NCI-H1436 (cell line): ENCODE measurements around the gene MFSD6.
"Not testable (repeated sequence)": the region's sequence is repeated elsewhere in the genome, so short reads cannot be mapped to it uniquely, and the experiment has no call there.

Experiments
- DNase-seq: peaks from one replicate; lab custom pipeline; 2025; lab: John Stamatoyannopoulos, UW

Gene MFSD6

DNA sequence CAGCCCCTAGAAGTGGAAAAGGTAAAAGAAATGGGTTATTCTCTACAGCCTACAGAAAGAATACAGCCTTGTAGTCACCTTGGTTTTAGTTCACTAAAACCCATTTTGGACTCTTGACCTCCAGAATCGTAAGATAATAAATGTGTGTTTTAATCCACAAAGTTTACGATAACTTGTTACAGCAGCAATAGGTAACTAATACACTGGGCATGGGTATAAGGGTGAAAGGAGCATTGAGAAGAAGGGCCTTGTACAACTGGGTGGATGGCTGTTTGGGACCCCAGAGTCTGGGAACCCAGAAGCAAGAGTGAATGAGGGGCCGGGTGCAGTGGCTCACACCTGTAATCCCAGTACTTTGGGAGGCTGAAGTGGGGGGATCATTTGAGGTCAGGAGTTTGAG lies 2.2 kb upstream of the MFSD6 start:
- no peak for DNase-seq

DNA sequence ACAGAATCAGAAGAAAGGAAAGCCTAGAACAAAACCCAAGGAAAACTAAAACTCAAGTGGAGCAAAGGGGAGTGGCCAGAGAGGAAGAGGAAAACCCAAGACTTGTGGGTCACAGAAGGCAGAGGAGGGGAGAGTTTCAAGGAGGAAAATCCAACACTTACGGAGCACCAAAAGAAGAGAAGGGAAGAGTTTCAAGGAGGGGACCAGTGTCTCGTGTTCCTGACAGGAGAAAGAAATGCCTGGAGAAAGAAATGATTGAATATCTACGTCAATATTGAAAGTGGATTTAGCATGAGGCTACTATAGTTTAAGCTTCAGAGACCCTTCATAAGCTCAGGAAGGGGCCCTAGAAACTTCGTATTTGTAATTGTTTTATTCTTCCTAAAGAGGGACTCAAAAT lies 1.4 kb upstream of the MFSD6 start:
- DNase-seq: no peak

DNA sequence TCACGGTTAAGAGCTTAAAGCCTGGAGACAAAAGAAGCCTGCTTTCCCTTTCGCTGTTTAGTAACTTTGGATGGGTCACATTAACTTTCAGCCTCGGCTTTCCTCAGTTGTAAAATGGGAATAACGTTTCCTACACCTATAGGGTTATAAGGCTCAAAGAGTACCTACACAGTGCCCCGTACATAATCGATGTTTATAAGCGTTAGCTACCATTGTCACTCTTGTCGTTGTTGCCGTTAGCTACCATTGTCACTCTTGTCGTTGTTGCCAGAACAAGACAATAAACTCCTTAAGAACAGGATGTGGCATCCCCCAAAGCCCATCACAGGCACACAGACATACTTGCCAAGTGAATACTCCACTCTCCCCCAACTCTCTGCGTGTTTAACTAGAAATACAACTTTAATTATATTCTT lies 901 bp upstream of the MFSD6 start:
- DNase-seq: peak; percentile 43

DNA sequence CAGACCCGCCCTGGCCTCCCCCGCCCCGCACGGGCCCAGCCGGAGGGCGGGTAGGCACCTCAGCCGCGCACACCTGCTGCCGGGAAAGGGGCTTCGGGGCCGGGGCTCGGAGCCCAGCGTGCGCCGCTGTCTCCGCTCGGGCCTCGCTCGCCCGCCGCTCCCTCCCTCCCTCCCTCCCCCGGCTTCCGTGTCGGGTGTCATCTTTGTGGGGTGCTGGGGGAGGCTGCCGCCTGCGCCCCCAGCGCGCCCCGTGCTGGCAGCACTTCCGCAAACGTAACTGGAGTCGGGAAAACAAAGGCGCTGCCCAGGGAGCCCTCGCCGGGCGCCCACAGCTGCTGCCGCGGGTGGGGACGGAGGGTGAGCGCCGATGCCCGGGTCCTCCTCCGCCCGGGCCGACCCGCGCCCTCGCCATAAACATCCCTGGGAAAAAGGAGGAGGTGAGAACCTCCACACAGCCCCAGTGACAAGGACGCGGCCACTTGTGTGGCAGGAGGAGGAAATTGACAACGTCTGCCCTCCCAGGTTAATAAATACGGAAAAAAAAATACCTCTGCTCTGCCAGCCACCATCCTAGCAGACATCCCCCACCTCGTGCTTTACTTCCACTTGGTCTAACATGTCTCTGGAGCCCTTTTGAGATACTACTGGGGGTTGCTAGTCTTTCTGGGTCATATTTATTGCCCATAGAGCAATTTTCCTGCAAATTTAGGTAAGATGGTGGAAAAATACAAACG lies 550 bp downstream of the MFSD6 start:
- peak; percentile 42 for DNase-seq

DNA sequence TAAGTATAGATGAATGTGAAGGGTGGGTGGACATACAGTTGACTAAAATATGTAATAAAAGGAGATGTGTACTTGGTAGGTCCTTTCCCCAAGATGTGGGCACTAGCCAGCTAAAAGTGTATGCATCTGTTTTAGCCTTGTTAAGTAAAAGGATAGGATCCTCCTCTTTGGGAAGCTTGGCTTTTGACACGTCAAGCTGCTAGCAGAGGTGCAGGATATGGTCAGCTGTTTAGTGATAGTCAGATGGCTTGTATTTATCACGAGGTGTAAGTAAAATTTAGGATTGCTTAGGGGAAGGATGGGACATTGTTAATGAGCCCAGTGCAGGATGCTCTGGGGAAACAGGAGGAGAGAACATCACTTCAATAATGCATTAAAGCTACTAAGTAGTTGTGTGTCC lies 1.5 kb downstream of the MFSD6 start:
- no peak for DNase-seq

DNA sequence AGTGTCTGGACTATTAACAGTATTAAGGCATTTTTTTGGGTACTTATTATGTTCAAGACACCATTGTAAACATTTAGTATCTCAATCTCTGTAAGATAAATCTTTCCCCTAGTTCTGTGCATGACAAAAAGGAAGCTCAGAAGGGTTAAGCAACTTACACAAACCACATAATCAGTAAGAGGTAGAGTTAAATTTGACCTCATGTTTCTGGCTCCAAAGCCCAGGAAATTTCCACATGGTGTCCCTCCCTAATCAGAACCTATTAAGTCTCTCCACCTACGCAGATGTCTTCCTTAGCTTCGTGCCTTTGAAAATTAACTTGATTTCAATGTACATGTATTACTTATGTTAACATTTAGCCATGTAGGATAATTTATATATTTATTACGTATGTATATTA lies 2.0 kb downstream of the MFSD6 start:
- DNase-seq: no peak

DNA sequence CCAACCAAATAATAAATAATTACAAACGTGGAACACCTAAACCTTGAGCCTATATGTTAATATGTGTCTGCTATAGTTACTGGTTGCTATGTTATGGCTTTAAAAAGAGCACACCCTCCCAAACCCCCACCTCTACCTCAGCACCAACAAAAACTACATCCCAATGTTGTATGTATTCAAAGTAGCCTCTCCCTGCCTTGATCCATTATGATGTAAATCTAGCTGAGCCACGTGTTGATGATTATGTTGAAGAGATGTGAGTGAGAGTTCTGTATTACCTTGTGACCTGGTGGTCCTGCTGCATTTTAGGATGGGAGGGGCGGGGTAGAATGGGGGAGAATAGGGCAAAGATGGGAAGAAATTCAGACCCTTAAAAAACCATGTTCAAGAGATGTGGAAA lies 4.8 kb downstream of the MFSD6 start:
- no peak for DNase-seq

DNA sequence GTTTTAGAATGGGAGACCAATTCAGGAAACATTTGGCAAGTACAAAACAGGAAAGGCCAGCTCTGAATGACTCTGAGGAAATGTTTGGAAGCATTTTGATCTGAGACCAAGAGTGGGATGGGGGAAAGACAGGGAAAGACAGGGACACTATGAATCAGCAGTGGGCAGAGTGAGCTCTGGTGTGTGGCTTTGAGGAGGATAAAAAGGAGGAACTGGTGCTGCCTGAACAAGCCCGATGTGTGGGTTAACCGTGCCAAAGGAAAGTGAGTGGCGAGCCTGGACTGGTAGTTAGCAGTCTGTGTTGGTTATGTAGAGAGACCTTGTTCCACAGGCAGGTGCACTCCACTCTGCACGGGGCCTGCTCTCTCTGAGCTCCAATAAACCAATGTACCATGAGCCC lies 5.3 kb downstream of the MFSD6 start:
- DNase-seq: no peak

DNA sequence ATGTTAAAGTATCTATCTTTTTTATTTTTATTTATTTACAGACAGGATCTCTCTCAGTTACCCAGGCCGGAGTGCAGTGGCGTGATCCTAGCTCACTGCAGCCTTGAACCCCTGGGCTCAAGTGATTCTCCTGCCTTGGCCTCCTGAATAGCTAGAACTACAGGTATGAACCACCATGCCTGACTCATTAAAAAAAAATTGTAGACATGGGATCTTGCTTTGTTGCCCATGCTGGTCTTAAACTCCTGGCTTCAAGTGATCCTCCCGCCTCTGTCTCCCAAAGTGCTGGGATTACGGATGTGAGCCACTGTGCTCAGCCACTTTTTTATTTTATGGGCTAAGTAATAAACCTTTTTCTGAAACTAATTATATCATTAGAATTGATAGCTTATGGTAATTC lies 7.1 kb downstream of the MFSD6 start:
- DNase-seq: no peak

DNA sequence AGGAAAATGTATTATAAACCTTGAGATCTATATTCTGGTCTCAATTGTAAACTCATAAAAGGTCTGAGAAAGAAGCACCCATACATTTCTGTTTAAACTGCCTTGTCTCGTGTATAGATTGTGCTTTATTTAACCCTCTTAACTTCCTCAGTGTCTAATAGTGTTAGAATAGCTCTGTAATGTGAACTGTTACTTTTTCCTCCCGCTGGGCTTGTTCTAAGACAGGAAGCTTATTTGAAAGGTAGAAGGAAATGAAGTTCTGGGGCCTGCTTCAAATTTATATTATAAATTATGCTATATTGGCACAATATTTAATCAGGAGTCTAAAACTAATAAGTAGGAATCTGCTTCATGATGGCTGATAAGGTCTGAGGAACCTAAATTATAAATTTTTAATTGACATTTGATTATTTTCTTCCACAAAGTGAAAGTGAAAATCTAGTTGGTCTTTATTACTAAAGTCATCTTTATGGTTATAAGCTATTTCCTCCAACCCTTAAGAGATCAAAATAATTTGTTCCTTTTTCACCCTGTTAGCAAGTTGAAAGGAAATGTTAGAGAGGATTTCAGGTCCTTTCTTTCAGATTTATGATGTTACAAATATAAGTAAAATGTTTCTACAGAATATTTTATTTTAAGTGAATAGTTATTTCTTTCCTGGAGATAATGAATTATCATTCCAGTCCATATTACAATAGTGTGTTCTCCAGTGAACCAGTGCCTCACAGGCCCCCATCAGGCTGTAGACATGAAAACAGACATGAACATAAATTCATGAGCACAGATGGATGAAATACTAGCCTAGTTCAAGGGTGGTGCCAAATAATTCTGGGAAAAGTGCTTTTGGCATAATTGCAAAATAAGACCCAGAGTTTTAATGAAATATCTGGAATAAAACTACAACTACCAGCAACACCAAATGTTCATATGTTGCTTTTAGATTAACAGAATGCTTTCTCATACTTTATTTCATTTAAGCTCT lies 7.9 kb downstream of the MFSD6 start:
- DNase-seq: no peak

DNA sequence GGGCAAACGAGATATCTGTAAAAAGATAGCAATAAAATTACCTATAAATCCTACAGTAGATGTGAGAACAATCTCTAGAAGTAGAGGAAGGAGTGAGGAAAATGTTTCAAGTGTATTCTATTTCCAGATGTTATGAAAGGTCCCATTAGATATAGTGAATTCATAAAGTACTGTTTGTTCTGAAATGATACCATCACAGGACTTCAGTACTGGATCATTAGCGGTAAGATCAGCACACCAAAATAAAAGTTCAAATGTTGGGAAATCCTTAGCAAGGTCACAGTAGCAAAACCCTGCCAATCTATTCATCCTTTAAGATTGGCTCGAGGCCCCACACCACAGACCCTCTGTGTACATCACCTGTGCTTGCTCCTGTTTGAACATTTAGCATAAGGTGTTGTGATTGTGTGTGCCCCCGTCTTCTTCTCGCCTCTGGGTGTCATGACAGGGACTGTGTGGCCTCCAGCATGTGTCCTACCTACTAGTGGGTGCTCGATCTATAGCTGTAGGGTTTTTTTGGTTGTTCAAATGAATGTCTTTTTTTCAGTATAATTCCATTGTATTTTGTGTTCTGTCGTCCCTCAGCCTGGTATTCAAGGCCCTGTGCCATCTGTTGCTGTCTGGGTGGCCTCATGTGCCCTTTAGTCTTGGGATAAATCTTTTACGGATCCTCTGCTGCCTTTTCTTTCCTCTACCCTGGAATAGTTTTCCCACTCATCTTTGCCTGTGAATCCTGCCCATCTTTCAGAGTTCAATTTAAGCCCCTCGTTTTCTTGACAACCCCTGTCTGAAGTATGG lies 9.1 kb downstream of the MFSD6 start:
- no peak for DNase-seq

DNA sequence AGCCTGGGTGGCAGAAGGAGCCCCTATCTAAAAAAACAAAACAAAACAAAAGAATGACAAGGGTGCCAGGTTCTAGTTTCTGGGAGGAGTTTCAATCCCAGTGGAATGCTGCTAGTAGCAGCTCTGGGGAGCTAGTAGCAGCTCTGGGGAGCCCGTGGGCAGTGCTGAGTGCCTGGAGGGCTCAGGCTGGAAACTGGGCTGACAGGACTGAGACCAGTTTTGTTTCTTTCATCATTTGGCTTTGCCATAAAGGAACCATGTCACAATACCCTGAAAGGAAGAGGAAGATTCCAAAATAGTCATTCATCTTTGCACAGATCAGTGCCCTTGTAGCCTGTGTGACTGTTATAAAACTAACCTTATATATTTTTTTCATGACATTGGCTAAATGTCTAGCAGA lies 10.6 kb downstream of the MFSD6 start:
- no peak for DNase-seq

DNA sequence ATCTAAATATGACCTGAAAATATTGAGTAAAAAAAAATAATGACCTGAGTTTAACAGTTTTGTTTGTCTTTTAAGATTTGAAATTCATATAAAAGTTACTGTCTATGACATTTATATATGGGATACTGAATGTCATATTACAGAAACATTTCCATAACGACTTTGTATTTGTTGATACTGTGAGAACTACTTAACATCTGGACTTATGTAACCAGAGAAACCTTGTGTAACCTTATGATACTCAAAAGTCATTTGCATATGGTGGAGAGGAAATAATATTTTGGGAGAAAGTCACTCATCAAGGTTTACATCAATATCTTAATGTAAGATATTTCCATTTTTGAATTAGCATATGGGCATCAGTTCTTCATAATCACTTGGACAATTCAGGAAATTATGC lies 12.6 kb downstream of the MFSD6 start:
- DNase-seq: no peak

DNA sequence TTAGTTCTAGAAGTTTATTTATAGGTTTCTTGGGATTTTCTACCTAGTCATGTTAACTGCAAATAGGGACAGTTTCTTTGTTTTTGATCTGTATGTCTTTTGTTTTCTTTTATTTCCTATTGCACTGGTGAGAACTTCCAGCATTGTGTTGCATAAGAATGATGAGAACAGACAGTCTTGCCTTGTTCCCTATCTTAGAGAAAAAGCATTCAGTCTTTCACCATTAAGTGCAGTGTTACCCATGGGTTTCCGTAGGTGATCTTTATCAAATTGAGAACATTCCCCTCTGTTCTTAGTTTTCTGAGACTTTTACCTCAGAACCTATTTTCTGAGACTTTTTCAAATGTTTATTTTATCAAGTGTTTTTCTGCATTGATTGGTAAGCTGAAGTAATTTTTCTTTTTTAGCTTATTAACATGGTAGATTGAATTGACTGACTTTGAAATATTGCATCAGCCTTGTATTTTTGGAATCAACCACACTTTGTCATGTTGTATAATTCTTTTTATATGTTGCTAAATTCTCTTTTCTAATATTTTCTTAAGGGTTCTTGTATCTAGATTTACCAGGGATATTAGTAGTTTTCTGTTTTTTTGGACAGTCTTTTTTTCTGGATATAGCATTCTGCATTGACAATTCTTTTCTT lies 17.2 kb downstream of the MFSD6 start:
- DNase-seq: no peak

DNA sequence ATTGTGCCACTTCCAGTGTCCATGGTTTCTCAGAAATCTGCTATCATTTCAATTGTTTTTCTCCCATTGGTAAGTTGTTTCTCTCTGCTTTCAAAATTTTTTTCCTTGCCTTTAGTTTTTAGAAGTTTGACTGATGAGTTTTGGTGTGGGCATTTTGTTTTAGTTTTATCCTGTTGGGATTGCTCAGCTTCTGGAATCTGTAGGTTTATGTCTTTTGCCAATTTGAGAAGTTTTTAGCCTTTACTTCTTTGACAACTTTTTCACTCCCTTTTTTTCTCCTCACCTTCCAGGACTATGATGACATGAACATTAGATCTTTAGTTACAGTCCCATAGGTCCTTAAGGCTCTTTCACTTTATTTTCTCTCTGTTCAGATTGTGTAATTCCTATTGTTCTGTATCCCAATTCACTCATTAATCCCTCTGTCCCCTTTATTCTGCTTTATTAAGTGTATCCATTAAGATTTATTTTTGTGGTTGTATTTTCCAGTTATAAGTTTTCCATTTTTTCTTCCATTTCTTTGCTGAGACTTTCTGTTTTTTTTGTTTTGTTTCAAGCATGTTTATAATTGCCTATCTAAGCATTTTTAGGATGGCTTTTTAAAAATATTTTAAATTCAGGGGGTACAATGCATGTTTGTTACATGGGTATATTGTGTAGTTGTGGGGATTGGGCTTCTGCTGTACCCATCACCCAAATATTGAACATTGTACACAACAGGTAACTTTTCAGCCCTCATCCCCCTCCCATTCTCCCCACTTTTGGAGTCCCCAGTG lies 17.9 kb downstream of the MFSD6 start:
- DNase-seq: no peak

DNA sequence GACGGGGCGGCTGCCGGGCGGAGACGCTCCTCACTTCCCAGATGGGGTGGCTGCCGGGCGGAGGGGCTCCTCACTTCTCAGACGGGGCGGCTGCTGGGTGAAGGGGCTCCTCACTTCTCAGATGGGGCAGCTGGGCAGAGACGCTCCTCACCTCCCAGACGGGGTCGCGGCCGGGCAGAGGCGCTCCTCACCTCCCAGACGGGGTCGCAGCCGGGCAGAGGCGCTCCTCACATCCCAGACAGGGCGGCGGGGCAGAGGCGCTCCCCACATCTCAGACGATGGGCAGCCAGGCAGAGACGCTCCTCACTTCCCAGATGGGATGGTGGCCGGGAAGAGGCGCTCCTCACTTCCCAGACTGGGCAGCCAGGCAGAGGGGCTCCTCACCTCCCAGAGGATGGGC lies 22.7 kb downstream of the MFSD6 start:
- DNase-seq: not testable (repeated sequence)

DNA sequence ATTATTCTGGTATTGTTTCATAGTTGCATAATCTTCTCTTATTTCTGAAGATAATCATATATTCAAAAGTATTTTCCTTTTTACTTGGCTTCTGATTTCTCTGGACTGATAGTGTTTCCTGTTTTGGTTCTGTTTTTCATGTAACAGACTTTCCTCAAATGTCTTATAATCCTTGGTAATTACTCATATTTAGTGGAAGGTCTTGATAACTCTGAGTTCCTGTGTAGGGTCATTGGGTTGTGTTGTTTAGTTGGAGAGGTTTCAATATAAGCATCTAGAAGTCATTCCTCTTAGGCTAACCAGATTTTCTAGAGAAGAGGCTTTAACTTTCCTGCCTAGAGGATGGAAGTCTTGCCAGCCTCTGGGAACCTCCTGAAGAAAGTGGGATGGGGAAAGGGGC lies 23.8 kb downstream of the MFSD6 start:
- DNase-seq: no peak

DNA sequence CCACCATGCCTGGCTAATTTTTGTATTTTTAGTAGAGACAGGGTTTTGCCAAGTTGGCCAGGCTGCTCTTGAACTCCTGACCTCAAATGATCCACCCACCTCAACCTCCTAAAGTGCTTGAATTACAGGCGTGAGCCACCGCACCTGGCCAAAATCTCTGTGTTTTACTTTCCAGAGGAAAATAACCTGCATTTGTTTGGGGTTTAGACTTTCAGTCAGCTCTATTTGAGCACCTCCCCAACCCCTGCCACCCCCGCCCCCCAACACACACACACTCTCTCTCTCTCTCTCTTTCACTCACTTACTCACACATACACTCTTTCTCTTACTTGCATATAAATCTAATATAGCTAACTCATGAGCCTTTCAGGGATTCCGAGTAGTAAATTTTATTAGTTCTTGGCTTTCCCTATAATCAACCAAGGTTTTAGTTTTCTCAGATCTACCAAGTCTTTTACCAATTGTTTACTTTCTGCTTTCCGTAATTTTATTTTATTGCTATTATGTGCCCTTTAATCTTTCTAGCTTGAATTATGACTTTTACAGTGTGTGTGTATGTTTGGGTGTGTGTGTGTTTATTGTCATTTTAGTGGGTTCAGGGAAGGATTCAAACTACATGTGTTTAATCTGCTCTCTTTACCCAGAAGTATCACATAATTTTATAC lies 24.5 kb downstream of the MFSD6 start:
- DNase-seq: no peak

DNA sequence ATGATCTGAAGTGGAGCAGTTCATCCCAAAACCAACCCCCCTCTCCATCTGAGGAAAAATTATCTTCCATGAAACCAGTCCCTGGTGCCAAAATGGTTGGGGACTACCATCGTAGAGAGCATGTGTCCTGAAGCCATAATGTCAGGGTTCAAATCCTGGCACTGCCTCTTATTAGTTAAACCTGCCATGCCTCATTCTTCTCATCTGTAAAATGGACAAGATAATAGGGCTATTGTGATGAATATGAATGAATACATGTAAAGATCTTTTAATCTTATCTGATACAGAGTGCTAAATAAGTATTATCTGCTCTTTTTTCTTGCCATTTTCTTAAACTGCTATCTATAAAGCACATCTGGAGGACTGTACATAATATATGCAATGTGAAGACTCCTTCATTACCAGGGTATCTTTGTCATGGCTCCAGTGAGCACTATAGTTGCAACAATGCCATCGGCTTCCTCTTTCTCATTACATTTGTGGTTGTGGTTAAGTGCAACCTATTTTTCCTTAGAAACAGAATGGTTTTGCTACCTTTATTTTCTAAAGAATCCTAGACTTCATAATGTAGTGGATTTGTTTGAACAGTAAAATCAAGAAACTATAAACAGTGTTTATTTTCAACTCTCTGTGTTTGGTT lies 27.0 kb downstream of the MFSD6 start:
- no peak for DNase-seq

DNA sequence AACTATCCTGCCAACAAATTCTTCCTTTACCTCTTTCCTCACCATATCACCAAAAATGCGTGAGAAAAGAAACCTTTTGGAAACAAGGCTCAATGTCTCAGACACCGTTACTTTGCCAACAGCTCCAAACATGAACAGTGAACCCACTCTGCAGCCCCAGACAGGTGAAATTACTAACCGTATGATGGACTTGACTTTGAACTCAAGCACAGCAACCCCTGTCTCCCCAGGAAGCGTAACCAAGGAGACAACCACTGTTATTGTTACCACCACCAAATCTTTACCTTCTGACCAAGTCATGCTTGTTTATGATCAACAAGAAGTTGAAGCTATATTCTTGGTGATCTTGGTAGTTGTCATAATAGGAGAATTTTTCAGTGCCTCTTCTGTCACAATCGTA lies 28.4 kb downstream of the MFSD6 start:
- DNase-seq: no peak
